GM06990 (cell line): ENCODE data around the gene GRM1.

ENCODE experiments used
- DNase-seq: peaks from one replicate; pipeline ENCODE4 v3.0.0-alpha.2; 2011; ENCODE audit not compliant: insufficient read length; ENCODE audit errors: extremely low read depth
- H3K27me3 ChIP-seq: replicated peaks from 2 replicates; pipeline ENCODE4 v1.6.0; 2011; ENCODE audit warnings: low read length; ENCODE audit not compliant: control insufficient read depth, insufficient read depth
- H3K36me3 ChIP-seq: 2 replicates; pipeline ENCODE4 v1.5.1; 2011; ENCODE audit warnings: low read length; ENCODE audit not compliant: control insufficient read depth, insufficient read depth
- H3K4me3 ChIP-seq: replicated peaks from 2 replicates; pipeline ENCODE4 v1.5.1; 2011; ENCODE audit warnings: low read depth, mild to moderate bottlenecking, control low read depth, low read length
- CTCF ChIP-seq: IDR thresholded peaks from 2 replicates; pipeline ENCODE4 v1.5.1; 2011; ENCODE audit warnings: low read length, control low read depth, mild to moderate bottlenecking, inconsistent platforms; ENCODE audit not compliant: insufficient read depth, poor library complexity, severe bottlenecking

Gene GRM1

GRCh38 chr6:146445233-146445632, 416.4 kb downstream of the GRM1 start:
- no peaks in the 10 kb centered on the region; the same call in 1 of the 2 replicates for H3K27me3 ChIP-seq
- H3K36me3 ChIP-seq, result no peaks in the 10 kb centered on the region
- no peak overlapping the region for H3K4me3 ChIP-seq
- no peak for DNase-seq
- no peak for TF ChIP-seq CTCF

GRCh38 chr6:146456886-146457285, 428.0 kb downstream of the GRM1 start:
- DNase-seq, result no peak

GRCh38 chr6:146460941-146461340, 432.1 kb downstream of the GRM1 start:
- DNase-seq, result no peak
- H3K4me3 ChIP-seq, result no peak overlapping the region
- no peak for TF ChIP-seq CTCF
- H3K36me3 ChIP-seq, result no peaks in the 10 kb centered on the region
- H3K27me3 ChIP-seq, result no peaks in the 10 kb centered on the region

More at GRCh38 chr6:146456886-146457285, 428.0 kb downstream of the GRM1 start:
- Histone ChIP-seq H3K36me3 (no peaks in the 10 kb centered on the region), H3K4me3 (no peak overlapping the region), H3K27me3 (no peaks in the 10 kb centered on the region)
- no peak for TF ChIP-seq CTCF

GRCh38 chr6:146470091-146470770, 441.4 kb downstream of the GRM1 start:
- TF ChIP-seq CTCF, result no peak
- H3K4me3 ChIP-seq, result no peak overlapping the region
- H3K27me3 ChIP-seq, result no peaks in the 10 kb centered on the region
- no peak for DNase-seq
- H3K36me3 ChIP-seq, result no peaks in the 10 kb centered on the region

GRCh38 chr6:146472918-146473317, 444.1 kb downstream of the GRM1 start:
- no peaks in the 10 kb centered on the region for H3K27me3 ChIP-seq
- H3K36me3 ChIP-seq, result no peaks in the 10 kb centered on the region
- no peak for TF ChIP-seq CTCF
- DNase-seq, result no peak
- no peak overlapping the region for H3K4me3 ChIP-seq

- no peaks in the 10 kb centered on the region for H3K36me3 ChIP-seq
- H3K4me3 ChIP-seq, result no peak overlapping the region
- DNase-seq, result no peak
- no peaks in the 10 kb centered on the region for H3K27me3 ChIP-seq
- TF ChIP-seq CTCF, result no peak
Observed at GRCh38 chr6:146481527-146481926, 452.7 kb downstream of the GRM1 start.
